Upper lobe of left lung (tissue), 6 donors: Measurements from ENCODE around the gene GNGT2. TPM values are rescaled to one million over a fixed set of nuclear protein-coding genes. Genes with fewer than 3 reads are reported as not detected.
"Not testable (repeated sequence)": the region's sequence is repeated elsewhere in the genome, so short reads cannot be mapped to it uniquely, and the experiment has no call there.

Experiments used
- ATAC-seq, 2 donors: fragments of 200-7000 bp; cut with Tn5 transposase; one replicate each; pipeline ENCODE4 v1.9.1; 2022; ENCODE audit warnings: mild to moderate bottlenecking in 2 of 2, moderate library complexity in 2 of 2; ENCODE audit not compliant: low FRiP score in 2 of 2
- DNase-seq, 2 donors: peaks; one replicate each; pipeline ENCODE4 v3.0.0-alpha.2; 2019 to 2020
- H3K27ac ChIP-seq, 4 donors: fragments of 200-600 bp; sonication (generic); one replicate each; pipeline ENCODE4 v1.5.1; 2016 to 2019
- H3K27me3 ChIP-seq, 4 donors: fragments of 200-600 bp; sonication (generic); one replicate each; pipeline ENCODE4 v1.5.1; 2017 to 2019
- H3K36me3 ChIP-seq, 4 donors: fragments of 200-600 bp; sonication (generic); one replicate each; pipeline ENCODE4 v1.5.1; 2016 to 2019
- H3K4me1 ChIP-seq, 4 donors: fragments of 200-600 bp; sonication (generic); one replicate each; pipeline ENCODE4 v1.5.1; 2018 to 2019
- H3K4me3 ChIP-seq, 4 donors: fragments of 200-600 bp; sonication (generic); one replicate each; pipeline ENCODE4 v1.5.1; 2017 to 2019; ENCODE audit warnings: mild to moderate bottlenecking in 2 of 4, moderate library complexity in 1 of 4
- H3K9me3 ChIP-seq, 4 donors: fragments of 200-600 bp; sonication (generic); one replicate each; pipeline ENCODE4 v1.5.1; 2018 to 2019
- CTCF ChIP-seq, 6 experiments: fragments of 450-650 bp in 4 of 6; fragments of 200-600 bp in 2 of 6; sonication (generic) in 2 of 6; IDR thresholded peaks; one replicate each; pipeline ENCODE4 v1.5.1; 2016 to 2019; ENCODE audit warnings: antibody characterized with exemption in 6 of 6
- EP300 ChIP-seq, 4 donors: sonication (generic); formaldehyde crosslinking; IDR thresholded peaks; one replicate each; pipeline ENCODE4 v1.5.1; 2017; ENCODE audit warnings: antibody characterized with exemption in 4 of 4, control low read depth in 2 of 4
- POLR2A ChIP-seq, 4 donors: fragments of 450-650 bp; IDR thresholded peaks; one replicate each; pipeline ENCODE4 v1.5.1; 2016 to 2017; ENCODE audit warnings: antibody characterized with exemption in 4 of 4, mild to moderate bottlenecking in 2 of 4
- POLR2AphosphoS5 ChIP-seq, 2 donors: sonication (generic); formaldehyde crosslinking; IDR thresholded peaks; one replicate each; pipeline ENCODE4 v1.5.1; 2017; ENCODE audit warnings: antibody characterized with exemption in 2 of 2
- WGBS, 2 donors: methylation state at CpG; one replicate each; pipeline ENCODE4 v1.1.5; 2017 to 2018; 5-methylcytosine and 5-hydroxymethylcytosine counted together
- total RNA-seq, 6 donors: library from RNA; depleted of rRNA in 4 of 6; stranded (reverse); fragments of >200 nt in 4 of 6; gene quantifications; one replicate each; pipeline versions ENCODE4 v1.1.0 to v1.2.1, GENCODE V29; 2016 to 2021
- donor health status: DM: no; HTN: no; CAD: no; lungs with moderate emphysema.
- donor health status: DM: no; HTN: yes; CAD: no; lungs with severe emphysema.

The GNGT2 gene
- total RNA-seq, 6 donors from 2014 or later, result 1.1 to 22.5 (median 9.9) TPM

GRCh38 chr17:49180303-49180702, 30.1 kb downstream of the GNGT2 start:
- Histone ChIP-seq H3K4me1 (no peaks in the 10 kb centered on the region), H3K27ac (no peak overlapping the region), H3K9me3 (peaks cover 14 to 25% (median 21%) of the 10 kb centered on the region in 4 donors), H3K36me3 (no peaks in the 10 kb centered on the region), H3K27me3 (no peaks in the 10 kb centered on the region), H3K4me3 (no peak overlapping the region)
- ATAC-seq (peak; percentile 67 to 90), DNase-seq (peak in 1 of 2 donors; percentile 69)
- TF ChIP-seq CTCF (IDR thresholded peaks at IDR 0.05), result peak; percentile 66 to 86 (median 74)
- TF ChIP-seq EP300 (IDR thresholded peaks at IDR 0.05), result no peak
- TF ChIP-seq POLR2A (IDR thresholded peaks at IDR 0.05), result no peak
- TF ChIP-seq POLR2AphosphoS5 (IDR thresholded peaks at IDR 0.05), result no peak
- WGBS, 2 donors, result 13 to 18% methylated on average over 5 of the region's 5 CpGs

- not testable (repeated sequence) for H3K27me3 ChIP-seq, H3K27ac ChIP-seq, H3K36me3 ChIP-seq, DNase-seq, H3K4me1 ChIP-seq, H3K4me3 ChIP-seq, ATAC-seq
- WGBS, 2 donors, result 88 to 92% methylated on average over 11 of the region's 11 CpGs
- peaks cover 17 to 32% (median 27%) of the 10 kb centered on the region in 4 donors for H3K9me3 ChIP-seq
These were observed 34.4 kb downstream of the GNGT2 start for GRCh38 chr17:49175978-49176377.

GRCh38 chr17:49170711-49171110, 39.7 kb downstream of the GNGT2 start:
- H3K9me3 ChIP-seq, result peaks cover 7 to 13% (median 10%) of the 10 kb centered on the region in 4 donors
- not testable (repeated sequence) for ATAC-seq, H3K36me3 ChIP-seq, H3K4me1 ChIP-seq, H3K27ac ChIP-seq, DNase-seq, H3K4me3 ChIP-seq, H3K27me3 ChIP-seq
- 73 to 76% methylated on average over 3 of the region's 3 CpGs for WGBS, 2 donors

GRCh38 chr17:49170216-49170615, 40.2 kb downstream of the GNGT2 start:
- peak in 1 of 2 donors; percentile 57 for ATAC-seq
- H3K36me3 ChIP-seq, result no peaks in the 10 kb centered on the region
- no peaks in the 10 kb centered on the region for H3K4me1 ChIP-seq
- peaks cover 2 to 8% (median 6%) of the 10 kb centered on the region in 4 donors for H3K9me3 ChIP-seq
- no peak overlapping the region for H3K27ac ChIP-seq
- H3K4me3 ChIP-seq, result no peak overlapping the region
- TF ChIP-seq POLR2A (IDR thresholded peaks at IDR 0.05) (no peak), POLR2AphosphoS5 (IDR thresholded peaks at IDR 0.05) (no peak), CTCF (IDR thresholded peaks at IDR 0.05) (no peak)
- H3K27me3 ChIP-seq, result no peaks in the 10 kb centered on the region
- WGBS, 2 donors, result 79 to 81% methylated on average over 2 of the region's 2 CpGs
- no peak for DNase-seq

GRCh38 chr17:49168706-49169105, 41.7 kb downstream of the GNGT2 start:
- ATAC-seq (no peak), DNase-seq (no peak)
- WGBS, 2 donors, result 51 to 60% methylated on average over 9 of the region's 9 CpGs
- no peaks in the 10 kb centered on the region for H3K9me3 ChIP-seq
- no peak overlapping the region for H3K27ac ChIP-seq
- H3K4me3 ChIP-seq, result no peak overlapping the region
- H3K4me1 ChIP-seq, result no peaks in the 10 kb centered on the region
- H3K27me3 ChIP-seq, result no peaks in the 10 kb centered on the region
- H3K36me3 ChIP-seq, result no peaks in the 10 kb centered on the region
- TF ChIP-seq POLR2A (IDR thresholded peaks at IDR 0.05) (no peak), POLR2AphosphoS5 (IDR thresholded peaks at IDR 0.05) (no peak), EP300 (IDR thresholded peaks at IDR 0.05) (no peak), CTCF (IDR thresholded peaks at IDR 0.05) (no peak)

- 85% methylated on average over 2 of the region's 2 CpGs for WGBS, 2 donors
- H3K9me3 ChIP-seq, result no peaks in the 10 kb centered on the region
- no peaks in the 10 kb centered on the region for H3K27me3 ChIP-seq
- TF ChIP-seq POLR2A (IDR thresholded peaks at IDR 0.05), result no peak
- no peak for TF ChIP-seq EP300 (IDR thresholded peaks at IDR 0.05)
- no peak for TF ChIP-seq CTCF (IDR thresholded peaks at IDR 0.05)
- TF ChIP-seq POLR2AphosphoS5 (IDR thresholded peaks at IDR 0.05), result no peak
- no peak overlapping the region for H3K4me3 ChIP-seq
- H3K36me3 ChIP-seq, result no peaks in the 10 kb centered on the region
- DNase-seq (no peak), ATAC-seq (no peak)
- no peak overlapping the region for H3K27ac ChIP-seq
- no peaks in the 10 kb centered on the region for H3K4me1 ChIP-seq
These were observed 45.2 kb downstream of the GNGT2 start for GRCh38 chr17:49165143-49165542.
